22Rv1 (cell line): Measurements from ENCODE around the gene VCAN.

ENCODE experiments used
- CTCF ChIP-seq: fragments of 450-650 bp; IDR thresholded peaks from 2 replicates; pipeline ENCODE4 v1.5.1; 2017; ENCODE audit warnings: mild to moderate bottlenecking
- ZFX ChIP-seq: fragments of 450-650 bp; IDR thresholded peaks from 2 replicates; pipeline ENCODE4 v1.6.1; 2017; ENCODE audit warnings: antibody characterized with exemption, borderline replicate concordance

DNA sequence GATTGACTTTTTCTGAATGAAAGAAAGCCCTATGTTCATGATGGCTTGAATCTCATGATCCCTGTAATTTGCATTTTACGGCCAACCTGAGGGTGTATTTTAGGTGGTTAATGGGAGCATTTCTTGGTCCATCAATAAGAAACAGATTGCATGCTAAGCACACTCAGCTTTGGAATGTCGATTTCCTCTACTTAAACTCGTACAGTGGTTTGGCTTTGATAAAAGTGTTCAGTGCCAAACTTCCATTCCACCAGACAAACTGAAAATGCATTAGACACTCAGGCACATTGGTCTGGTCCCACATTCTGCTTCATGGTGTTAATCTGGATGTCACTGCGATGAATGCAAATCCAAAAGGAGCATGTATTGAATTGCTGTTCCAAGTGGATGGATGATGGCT lies 77.0 kb downstream of the VCAN start:
- TF ChIP-seq CTCF (no peak), ZFX (no peak)
